ENCODE data around the gene FOXE3.

Gene FOXE3

DNA sequence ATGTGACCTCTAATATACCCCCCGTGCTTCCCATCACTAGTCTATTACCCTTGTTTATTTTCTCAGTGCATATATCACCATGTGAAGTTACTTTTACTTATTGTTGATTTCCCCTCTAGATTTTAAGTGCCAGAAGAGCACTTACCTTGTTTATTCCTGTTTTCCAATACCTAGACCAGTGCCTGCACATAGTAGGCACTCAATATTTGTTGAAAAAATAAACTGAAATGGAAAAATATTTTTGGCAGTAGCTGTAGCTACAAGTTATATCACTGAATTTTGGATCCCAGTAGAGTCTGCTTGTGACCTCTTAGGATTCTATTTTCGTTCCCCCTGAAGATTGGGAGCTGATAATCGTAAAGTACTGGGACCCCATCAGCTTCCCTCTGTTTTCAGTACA is 32.0 kb upstream of the FOXE3 start:
- Histone ChIP-seq H3K36me3 (ENCODE audit: insufficient read depth, insufficient read length, low read length) (peaks cover 19% of the 10 kb centered on the region), H3K9ac (ENCODE audit: insufficient read length, low read depth) (no peak overlapping the region), H3K9me3 (ENCODE audit: insufficient read depth, low read length) (no peaks in the 10 kb centered on the region), H3K4me1 (ENCODE audit: insufficient read depth, insufficient read length) (no peaks in the 10 kb centered on the region), H3K27me3 (ENCODE audit: insufficient read depth, insufficient read length) (peaks cover 11% of the 10 kb centered on the region), H3K4me3 (ENCODE audit: insufficient read length, low read depth) (no peak overlapping the region)
- TF ChIP-seq SUZ12 (IDR thresholded peaks at IDR 0.05; ENCODE audit: extremely low read depth, insufficient read depth, insufficient read length) (no peak), ZNF274 (IDR thresholded peaks at IDR 0.05; ENCODE audit: low read depth, low read length) (no peak), YY1 (IDR thresholded peaks at IDR 0.05; ENCODE audit: insufficient read depth, insufficient read length) (no peak)
- no peak for DNase-seq (ENCODE audit: low read depth, low spot score)

DNA sequence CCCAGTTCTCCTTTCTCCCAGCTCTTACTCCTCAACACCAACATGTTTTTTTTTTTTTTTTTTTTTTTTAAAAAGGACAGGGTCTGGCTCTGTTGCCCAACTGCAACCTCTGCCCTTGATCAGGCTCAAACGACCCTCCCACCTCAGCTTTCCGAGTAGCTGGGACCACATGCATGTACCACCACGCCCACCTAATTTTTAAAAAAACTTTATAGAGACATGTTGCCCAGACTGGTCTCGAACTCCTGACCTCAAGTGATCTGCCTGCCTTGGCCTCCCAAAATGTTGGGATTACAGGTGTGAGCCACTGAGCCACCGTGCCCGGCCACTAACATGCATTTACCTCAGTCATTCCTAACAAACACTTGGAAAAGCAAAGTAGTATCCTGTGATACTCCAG is 31.1 kb upstream of the FOXE3 start:
- DNase-seq (ENCODE audit: low read depth, low spot score): no peak
- Histone ChIP-seq H3K27me3 (ENCODE audit: insufficient read depth, insufficient read length) (peaks cover 11% of the 10 kb centered on the region), H3K9ac (ENCODE audit: insufficient read length, low read depth) (no peak overlapping the region), H3K9me3 (ENCODE audit: insufficient read depth, low read length) (no peaks in the 10 kb centered on the region), H3K36me3 (ENCODE audit: insufficient read depth, insufficient read length, low read length) (peaks cover 19% of the 10 kb centered on the region), H3K4me3 (ENCODE audit: insufficient read length, low read depth) (no peak overlapping the region), H3K4me1 (ENCODE audit: insufficient read depth, insufficient read length) (no peaks in the 10 kb centered on the region)
- TF ChIP-seq YY1 (IDR thresholded peaks at IDR 0.05; ENCODE audit: insufficient read depth, insufficient read length): no peak
- no peak for TF ChIP-seq SUZ12 (IDR thresholded peaks at IDR 0.05; ENCODE audit: extremely low read depth, insufficient read depth, insufficient read length)
- TF ChIP-seq ZNF274 (IDR thresholded peaks at IDR 0.05; ENCODE audit: low read depth, low read length): no peak

DNA sequence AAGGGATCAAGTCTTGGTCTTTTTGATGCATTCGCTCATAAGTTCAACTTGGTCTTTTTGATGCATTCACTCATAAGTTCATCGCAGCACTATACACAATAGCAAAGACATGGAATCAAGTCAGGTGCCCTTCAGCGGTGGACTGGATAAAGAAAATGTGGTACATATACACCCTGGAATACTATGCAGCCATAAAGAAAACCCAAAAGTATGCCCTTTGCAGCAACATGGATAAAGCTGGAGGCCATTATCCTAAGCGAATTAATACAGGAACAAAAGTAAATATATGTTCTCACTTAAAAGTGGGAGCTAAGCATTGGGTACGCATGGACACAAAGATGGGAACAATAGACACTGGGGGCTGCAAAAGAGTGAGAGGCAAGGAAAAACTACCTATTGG is 29.8 kb upstream of the FOXE3 start:
- H3K4me1 ChIP-seq (ENCODE audit: insufficient read depth, insufficient read length): no peaks in the 10 kb centered on the region
- no peak for DNase-seq (ENCODE audit: low read depth, low spot score)
- TF ChIP-seq SUZ12 (IDR thresholded peaks at IDR 0.05; ENCODE audit: extremely low read depth, insufficient read depth, insufficient read length): no peak
- TF ChIP-seq YY1 (IDR thresholded peaks at IDR 0.05; ENCODE audit: insufficient read depth, insufficient read length): no peak
- no peak for TF ChIP-seq ZNF274 (IDR thresholded peaks at IDR 0.05; ENCODE audit: low read depth, low read length)
- no peaks in the 10 kb centered on the region for H3K9me3 ChIP-seq (ENCODE audit: insufficient read depth, low read length)
- peaks cover 11% of the 10 kb centered on the region for H3K36me3 ChIP-seq (ENCODE audit: insufficient read depth, insufficient read length, low read length)
- H3K4me3 ChIP-seq (ENCODE audit: insufficient read length, low read depth): no peak overlapping the region
- H3K27me3 ChIP-seq (ENCODE audit: insufficient read depth, insufficient read length): peaks cover 11% of the 10 kb centered on the region
- H3K9ac ChIP-seq (ENCODE audit: insufficient read length, low read depth): no peak overlapping the region

- no peak overlapping the region for H3K4me3 ChIP-seq (ENCODE audit: insufficient read length, low read depth)
- H3K36me3 ChIP-seq (ENCODE audit: insufficient read depth, insufficient read length, low read length): no peaks in the 10 kb centered on the region
- H3K9ac ChIP-seq (ENCODE audit: insufficient read length, low read depth): peak overlapping the region; percentile 12
- TF ChIP-seq SUZ12 (IDR thresholded peaks at IDR 0.05; ENCODE audit: extremely low read depth, insufficient read depth, insufficient read length) (no peak), YY1 (IDR thresholded peaks at IDR 0.05; ENCODE audit: insufficient read depth, insufficient read length) (no peak), ZNF274 (IDR thresholded peaks at IDR 0.05; ENCODE audit: low read depth, low read length) (no peak)
- DNase-seq (ENCODE audit: low read depth, low spot score): no peak
- H3K27me3 ChIP-seq (ENCODE audit: insufficient read depth, insufficient read length): peaks cover 11% of the 10 kb centered on the region
- H3K4me1 ChIP-seq (ENCODE audit: insufficient read depth, insufficient read length): no peaks in the 10 kb centered on the region
- no peaks in the 10 kb centered on the region for H3K9me3 ChIP-seq (ENCODE audit: insufficient read depth, low read length)
These were observed 27.8 kb upstream of the FOXE3 start for GRCh38 chr1:47388030-47388890.

DNA sequence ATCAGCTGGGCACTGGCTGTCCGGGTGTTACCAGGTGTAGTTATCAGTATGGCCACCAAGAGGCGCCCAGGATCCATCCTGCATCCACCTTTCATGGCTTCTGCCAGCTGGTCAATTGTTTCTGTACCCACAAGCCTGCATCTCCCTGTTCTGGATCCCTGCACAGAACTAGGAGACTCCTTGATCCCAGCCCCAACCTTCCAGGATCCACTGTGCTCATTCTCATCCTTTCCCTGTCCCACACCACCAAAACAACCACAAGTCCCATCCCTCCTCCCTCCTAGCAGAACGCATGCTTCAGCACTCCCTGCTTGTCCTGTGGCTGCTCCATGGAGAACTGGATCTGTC is 27.2 kb upstream of the FOXE3 start:
- TF ChIP-seq ZNF274 (IDR thresholded peaks at IDR 0.05; ENCODE audit: low read depth, low read length) (no peak), YY1 (IDR thresholded peaks at IDR 0.05; ENCODE audit: insufficient read depth, insufficient read length) (no peak), SUZ12 (IDR thresholded peaks at IDR 0.05; ENCODE audit: extremely low read depth, insufficient read depth, insufficient read length) (no peak)
- Histone ChIP-seq H3K9ac (ENCODE audit: insufficient read length, low read depth) (no peak overlapping the region), H3K9me3 (ENCODE audit: insufficient read depth, low read length) (no peaks in the 10 kb centered on the region)

DNA sequence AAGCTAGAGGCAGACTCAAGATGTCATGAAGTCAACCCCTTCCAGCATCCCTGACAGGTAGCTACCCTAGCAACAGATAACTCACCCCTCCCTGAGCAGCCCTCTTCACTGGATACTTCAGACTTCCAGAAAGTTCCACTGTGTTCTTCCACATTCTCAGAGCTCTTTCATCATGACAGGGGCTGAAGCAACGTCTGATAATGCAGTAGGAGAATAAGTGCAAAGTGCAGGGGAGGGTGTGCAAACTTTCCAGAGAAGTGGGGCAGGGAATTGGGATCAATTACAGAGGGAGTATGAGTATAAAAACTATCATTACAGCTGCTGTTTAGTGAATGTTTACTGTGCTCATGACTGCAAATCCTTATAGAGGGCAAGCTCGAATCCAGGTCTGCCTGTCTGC is 26.4 kb upstream of the FOXE3 start:
- no peaks in the 10 kb centered on the region for H3K9me3 ChIP-seq (ENCODE audit: insufficient read depth, low read length)
- H3K4me3 ChIP-seq (ENCODE audit: insufficient read length, low read depth): no peak overlapping the region
- H3K27me3 ChIP-seq (ENCODE audit: insufficient read depth, insufficient read length): peaks cover 11% of the 10 kb centered on the region
- H3K4me1 ChIP-seq (ENCODE audit: insufficient read depth, insufficient read length): no peaks in the 10 kb centered on the region
- H3K36me3 ChIP-seq (ENCODE audit: insufficient read depth, insufficient read length, low read length): no peaks in the 10 kb centered on the region
- no peak overlapping the region for H3K9ac ChIP-seq (ENCODE audit: insufficient read length, low read depth)
- no peak for DNase-seq (ENCODE audit: low read depth, low spot score)
- no peak for TF ChIP-seq YY1 (IDR thresholded peaks at IDR 0.05; ENCODE audit: insufficient read depth, insufficient read length)
- no peak for TF ChIP-seq ZNF274 (IDR thresholded peaks at IDR 0.05; ENCODE audit: low read depth, low read length)
- no peak for TF ChIP-seq SUZ12 (IDR thresholded peaks at IDR 0.05; ENCODE audit: extremely low read depth, insufficient read depth, insufficient read length)

More for the DNA sequence above, 27.2 kb upstream of the FOXE3 start:
- Histone ChIP-seq H3K4me3 (ENCODE audit: insufficient read length, low read depth) (no peak overlapping the region), H3K27me3 (ENCODE audit: insufficient read depth, insufficient read length) (peaks cover 11% of the 10 kb centered on the region), H3K4me1 (ENCODE audit: insufficient read depth, insufficient read length) (no peaks in the 10 kb centered on the region), H3K36me3 (ENCODE audit: insufficient read depth, insufficient read length, low read length) (no peaks in the 10 kb centered on the region)
- DNase-seq (ENCODE audit: low read depth, low spot score): peak; percentile 63

GRCh38 chr1:47390843-47391242 is 25.2 kb upstream of the FOXE3 start:
- TF ChIP-seq SUZ12 (IDR thresholded peaks at IDR 0.05; ENCODE audit: extremely low read depth, insufficient read depth, insufficient read length) (no peak), ZNF274 (IDR thresholded peaks at IDR 0.05; ENCODE audit: low read depth, low read length) (no peak), YY1 (IDR thresholded peaks at IDR 0.05; ENCODE audit: insufficient read depth, insufficient read length) (no peak)
- DNase-seq (ENCODE audit: low read depth, low spot score): no peak
- no peaks in the 10 kb centered on the region for H3K4me1 ChIP-seq (ENCODE audit: insufficient read depth, insufficient read length)
- no peak overlapping the region for H3K9ac ChIP-seq (ENCODE audit: insufficient read length, low read depth)
- no peaks in the 10 kb centered on the region for H3K9me3 ChIP-seq (ENCODE audit: insufficient read depth, low read length)
- H3K36me3 ChIP-seq (ENCODE audit: insufficient read depth, insufficient read length, low read length): no peaks in the 10 kb centered on the region
- peaks cover 11% of the 10 kb centered on the region for H3K27me3 ChIP-seq (ENCODE audit: insufficient read depth, insufficient read length)
- H3K4me3 ChIP-seq (ENCODE audit: insufficient read length, low read depth): no peak overlapping the region
